Mucosa of stomach (tissue), 1 donor: ENCODE measurements around the gene QPRT.
"Not testable (repeated sequence)": the region's sequence is repeated elsewhere in the genome, so short reads cannot be mapped to it uniquely, and the experiment has no call there.

Experiments used
- H3K27me3 ChIP-seq: one replicate; pipeline ENCODE4 v1.7.0; 2013; ENCODE audit warnings: mild to moderate bottlenecking, low read length; ENCODE audit not compliant: control insufficient read depth, insufficient read depth
- H3K36me3 ChIP-seq: one replicate; pipeline ENCODE4 v1.7.0; 2013; ENCODE audit warnings: low read length; ENCODE audit not compliant: control insufficient read depth, insufficient read depth
- H3K4me1 ChIP-seq: one replicate; pipeline ENCODE4 v1.7.0; 2013; ENCODE audit warnings: mild to moderate bottlenecking, low read length; ENCODE audit not compliant: control insufficient read depth, insufficient read depth
- H3K4me3 ChIP-seq: one replicate; pipeline ENCODE4 v1.7.0; 2013; ENCODE audit warnings: low read length
- H3K9ac ChIP-seq: one replicate; pipeline ENCODE4 v1.7.0; 2013; ENCODE audit warnings: mild to moderate bottlenecking, low read length, moderate library complexity
- H3K9me3 ChIP-seq: one replicate; pipeline ENCODE4 v1.7.0; 2013; ENCODE audit warnings: mild to moderate bottlenecking, low read length, moderate library complexity; ENCODE audit not compliant: control insufficient read depth
- donor health status: Pancreatic carcinoma.

The QPRT gene

DNA sequence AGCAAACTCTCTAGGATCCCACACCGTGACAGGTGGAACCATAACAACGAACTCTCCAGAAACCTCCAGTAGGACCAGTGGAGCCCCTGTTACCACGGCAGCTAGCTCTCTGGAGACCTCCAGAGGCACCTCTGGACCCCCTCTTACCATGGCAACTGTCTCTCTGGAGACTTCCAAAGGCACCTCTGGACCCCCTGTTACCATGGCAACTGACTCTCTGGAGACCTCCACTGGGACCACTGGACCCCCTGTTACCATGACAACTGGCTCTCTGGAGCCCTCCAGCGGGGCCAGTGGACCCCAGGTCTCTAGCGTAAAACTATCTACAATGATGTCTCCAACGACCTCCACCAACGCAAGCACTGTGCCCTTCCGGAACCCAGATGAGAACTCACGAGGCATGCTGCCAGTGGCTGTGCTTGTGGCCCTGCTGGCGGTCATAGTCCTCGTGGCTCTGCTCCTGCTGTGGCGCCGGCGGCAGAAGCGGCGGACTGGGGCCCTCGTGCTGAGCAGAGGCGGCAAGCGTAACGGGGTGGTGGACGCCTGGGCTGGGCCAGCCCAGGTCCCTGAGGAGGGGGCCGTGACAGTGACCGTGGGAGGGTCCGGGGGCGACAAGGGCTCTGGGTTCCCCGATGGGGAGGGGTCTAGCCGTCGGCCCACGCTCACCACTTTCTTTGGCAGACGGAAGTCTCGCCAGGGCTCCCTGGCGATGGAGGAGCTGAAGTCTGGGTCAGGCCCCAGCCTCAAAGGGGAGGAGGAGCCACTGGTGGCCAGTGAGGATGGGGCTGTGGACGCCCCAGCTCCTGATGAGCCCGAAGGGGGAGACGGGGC lies 14.7 kb upstream of the QPRT start:
- Histone ChIP-seq H3K9me3 (no peaks in the 10 kb centered on the region), H3K9ac (no peak overlapping the region), H3K4me1 (peaks cover 14% of the 10 kb centered on the region), H3K4me3 (no peak overlapping the region), H3K27me3 (no peaks in the 10 kb centered on the region), H3K36me3 (no peaks in the 10 kb centered on the region)

DNA sequence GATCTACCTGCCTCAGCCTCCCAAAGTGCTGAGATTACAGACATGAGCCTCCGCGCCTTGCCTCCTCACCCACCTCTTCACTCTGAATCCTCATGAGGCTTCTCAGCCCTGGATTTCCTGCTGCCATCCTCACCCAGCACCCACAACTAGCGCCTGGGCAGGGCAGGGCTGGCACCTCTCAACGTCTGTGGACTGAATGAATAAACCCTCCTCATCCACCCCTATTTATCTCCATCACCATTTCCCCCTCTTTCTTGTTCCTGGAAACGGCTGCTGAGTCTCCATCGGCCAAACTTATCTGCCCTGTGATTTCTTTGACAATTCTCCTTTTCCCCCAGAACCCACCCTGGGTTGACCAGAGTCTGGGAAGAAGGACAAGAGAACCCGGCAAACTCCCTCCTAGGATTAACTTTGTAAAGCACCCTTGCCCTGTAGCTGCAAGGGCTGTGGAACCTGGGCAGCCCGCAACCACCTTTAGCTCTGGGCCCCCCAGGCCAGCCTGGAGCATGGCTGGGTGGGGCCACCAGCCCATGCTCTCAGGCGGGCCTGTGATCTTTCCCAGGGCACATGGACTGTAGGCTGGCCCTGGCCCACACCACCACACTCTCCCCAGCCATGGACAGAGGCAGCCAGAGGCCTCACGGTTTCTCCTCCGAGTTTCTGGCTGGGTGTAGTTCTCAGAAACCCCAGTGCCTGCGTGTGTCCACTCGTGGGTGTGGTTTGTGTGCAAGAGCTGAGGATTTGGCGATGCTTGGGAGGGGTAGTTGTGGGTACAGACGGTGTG lies 13.5 kb upstream of the QPRT start:
- no peak overlapping the region for H3K4me3 ChIP-seq
- H3K9me3 ChIP-seq = no peaks in the 10 kb centered on the region
- no peaks in the 10 kb centered on the region for H3K27me3 ChIP-seq
- no peaks in the 10 kb centered on the region for H3K36me3 ChIP-seq
- peaks cover 14% of the 10 kb centered on the region for H3K4me1 ChIP-seq
- H3K9ac ChIP-seq = no peak overlapping the region

- H3K27me3 ChIP-seq, H3K9me3 ChIP-seq, H3K4me3 ChIP-seq, H3K9ac ChIP-seq, H3K36me3 ChIP-seq: not testable (repeated sequence)
- H3K4me1 ChIP-seq = peaks cover 14% of the 10 kb centered on the region
These were observed 11.7 kb upstream of the QPRT start for GRCh38 chr16:29667322-29667610.

GRCh38 chr16:29667755-29668154 lies 11.2 kb upstream of the QPRT start:
- Histone ChIP-seq H3K9me3 (no peaks in the 10 kb centered on the region), H3K27me3 (no peaks in the 10 kb centered on the region), H3K9ac (no peak overlapping the region)

GRCh38 chr16:29668267-29668666 lies 10.7 kb upstream of the QPRT start:
- H3K9me3 ChIP-seq = no peaks in the 10 kb centered on the region
- H3K27me3 ChIP-seq = no peaks in the 10 kb centered on the region
- H3K9ac ChIP-seq = no peak overlapping the region
- no peaks in the 10 kb centered on the region for H3K36me3 ChIP-seq
- no peak overlapping the region for H3K4me3 ChIP-seq
- peaks cover 14% of the 10 kb centered on the region for H3K4me1 ChIP-seq

More at GRCh38 chr16:29667755-29668154, 11.2 kb upstream of the QPRT start:
- Histone ChIP-seq H3K4me1 (peaks cover 14% of the 10 kb centered on the region), H3K36me3 (no peaks in the 10 kb centered on the region), H3K4me3 (no peak overlapping the region)

GRCh38 chr16:29673501-29673900 lies 5.5 kb upstream of the QPRT start:
- Histone ChIP-seq H3K36me3 (no peaks in the 10 kb centered on the region), H3K27me3 (no peaks in the 10 kb centered on the region), H3K4me3 (no peak overlapping the region), H3K9me3 (no peaks in the 10 kb centered on the region), H3K9ac (no peak overlapping the region), H3K4me1 (no peaks in the 10 kb centered on the region)

- no peaks in the 10 kb centered on the region for H3K4me1 ChIP-seq
- no peaks in the 10 kb centered on the region for H3K27me3 ChIP-seq
- H3K9me3 ChIP-seq = no peaks in the 10 kb centered on the region
- H3K36me3 ChIP-seq = no peaks in the 10 kb centered on the region
- no peak overlapping the region for H3K9ac ChIP-seq
- no peak overlapping the region for H3K4me3 ChIP-seq
These were observed 4.8 kb upstream of the QPRT start for GRCh38 chr16:29674188-29674587.

DNA sequence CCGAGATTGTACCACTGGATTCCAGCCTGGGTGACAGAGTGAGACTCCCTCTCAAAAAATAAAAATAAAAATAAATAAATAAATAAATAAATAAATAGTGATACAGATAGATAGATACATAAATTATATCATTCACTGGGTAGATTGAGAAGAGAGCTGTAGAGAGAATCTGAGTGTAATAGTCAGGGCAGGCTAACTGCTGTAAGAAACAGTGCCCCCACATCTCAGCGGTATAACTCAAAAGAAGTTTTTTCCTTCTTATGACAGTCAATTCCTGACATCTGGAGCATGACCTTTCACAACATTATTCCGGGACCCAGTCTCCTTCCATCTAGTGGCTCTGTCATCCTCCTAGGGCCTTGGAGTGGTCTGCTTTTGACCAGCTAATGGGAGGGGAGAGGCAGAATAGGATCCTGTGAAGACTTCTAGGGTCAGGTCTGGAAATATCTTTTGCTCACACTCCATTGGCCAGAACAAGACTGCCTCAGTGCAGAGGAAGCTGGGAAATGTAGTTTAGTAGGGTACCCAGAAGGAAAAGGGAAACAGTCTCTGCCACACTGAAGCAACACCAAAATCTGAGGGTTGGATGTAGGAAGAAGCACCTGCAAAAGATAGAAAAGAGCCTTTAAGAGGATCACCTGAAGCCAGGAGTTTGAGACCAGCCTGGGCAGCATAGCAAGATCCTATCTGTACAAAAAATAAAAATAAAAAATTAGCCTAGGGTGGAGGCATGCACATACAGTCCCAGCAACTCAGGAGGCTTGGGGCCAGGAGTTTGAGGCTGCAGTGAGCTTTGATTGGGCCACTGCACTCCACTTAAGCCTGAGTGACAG lies 3.0 kb upstream of the QPRT start:
- Histone ChIP-seq H3K4me3 (no peak overlapping the region), H3K27me3 (no peaks in the 10 kb centered on the region), H3K4me1 (no peaks in the 10 kb centered on the region), H3K9ac (no peak overlapping the region), H3K36me3 (no peaks in the 10 kb centered on the region), H3K9me3 (no peaks in the 10 kb centered on the region)

- no peaks in the 10 kb centered on the region for H3K27me3 ChIP-seq
- H3K4me3 ChIP-seq = no peak overlapping the region
- H3K36me3 ChIP-seq = no peaks in the 10 kb centered on the region
- no peak overlapping the region for H3K9ac ChIP-seq
- H3K9me3 ChIP-seq = no peaks in the 10 kb centered on the region
- no peaks in the 10 kb centered on the region for H3K4me1 ChIP-seq
These were observed 1.8 kb upstream of the QPRT start for GRCh38 chr16:29676989-29677785.

DNA sequence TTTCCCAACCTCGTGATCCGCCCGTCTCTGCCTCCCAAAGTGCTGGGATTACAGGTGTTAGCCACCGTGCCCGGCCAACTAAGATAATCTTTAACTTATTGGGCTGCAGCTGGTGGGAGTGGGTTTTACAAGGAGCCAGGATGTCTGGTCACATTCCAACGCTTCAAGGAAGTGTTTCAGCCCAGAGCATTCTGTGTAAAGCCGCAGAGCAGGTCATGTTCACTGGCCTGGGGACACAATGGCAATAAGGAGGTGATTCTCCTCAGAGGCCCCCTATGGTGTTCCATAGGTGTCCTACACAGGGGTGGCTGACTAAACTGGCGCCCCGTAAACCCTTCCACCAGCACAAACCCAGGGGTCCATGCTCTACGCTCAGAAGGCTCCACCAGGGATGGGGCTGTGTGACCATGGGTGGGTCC lies 1.2 kb downstream of the QPRT start:
- H3K4me1 ChIP-seq = no peaks in the 10 kb centered on the region
- H3K9ac ChIP-seq = no peak overlapping the region
- H3K27me3 ChIP-seq = no peaks in the 10 kb centered on the region
- no peaks in the 10 kb centered on the region for H3K36me3 ChIP-seq
- H3K4me3 ChIP-seq = no peak overlapping the region
- H3K9me3 ChIP-seq = no peaks in the 10 kb centered on the region

DNA sequence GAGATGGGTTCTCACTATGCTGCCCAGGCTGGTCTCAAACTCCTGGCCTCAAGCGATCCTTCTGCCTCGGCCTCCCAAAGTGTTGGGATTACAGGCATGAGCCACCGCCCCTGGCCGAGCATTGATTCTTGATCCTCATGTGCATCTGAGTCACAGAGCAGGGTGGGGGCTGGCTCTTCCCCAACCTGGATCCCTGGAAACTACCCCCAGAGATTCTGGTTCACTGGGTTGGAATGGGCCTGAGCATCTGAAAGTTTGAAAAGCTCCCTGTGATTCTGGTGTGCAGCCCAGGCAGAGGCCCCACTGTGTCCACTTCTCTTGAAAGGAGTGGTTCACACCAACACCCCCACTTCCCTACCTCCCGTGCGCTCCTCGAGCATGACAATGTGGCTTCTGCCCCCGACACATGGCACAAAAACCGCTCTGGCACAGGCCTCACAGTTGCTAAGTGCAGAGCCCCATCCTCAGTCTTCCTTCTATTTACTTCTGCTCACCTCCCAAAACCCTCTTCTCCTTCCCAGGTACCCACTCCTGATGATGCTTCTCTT lies 4.6 kb downstream of the QPRT start:
- no peak overlapping the region for H3K9ac ChIP-seq
- no peaks in the 10 kb centered on the region for H3K9me3 ChIP-seq
- H3K4me1 ChIP-seq = no peaks in the 10 kb centered on the region
- no peaks in the 10 kb centered on the region for H3K27me3 ChIP-seq
- H3K36me3 ChIP-seq = no peaks in the 10 kb centered on the region
- H3K4me3 ChIP-seq = no peak overlapping the region
